GM12878 (cell line): Measurements from ENCODE around the gene IZUMO1. TPM values are rescaled to one million over a fixed set of nuclear protein-coding genes. Genes with fewer than 3 reads are reported as not detected.

Experiments used
- ATAC-seq: fragments of 200-7000 bp; cut with Tn5 transposase; 3 replicates; pipeline ENCODE4 v1.9.1; 2020; ENCODE audit warnings: mild to moderate bottlenecking, moderate library complexity
- BruUV-seq: library from RNA; stranded (reverse); fragments of 400-500 nt; replicated peaks from 2 replicates; lab custom pipeline; 2021; lab: Mats Ljungman, UMichigan
- CTCF ChIA-PET: fragments of 300-600 bp; sonication (Branson Sonifier 250); formaldehyde crosslinking; extraction: SDS; loops from one replicate; lab custom pipeline; 2021; ENCODE audit warnings: inconsistent platforms; lab: Yijun Ruan, JAX
- POLR2A ChIA-PET: fragments of 350-600 bp; formaldehyde crosslinking; extraction: SDS; loops from one replicate; lab custom pipeline; 2021; ENCODE audit warnings: inconsistent platforms; lab: Charles Lee
- RAD21 ChIA-PET: fragments of 300-600 bp; sonication (Branson Sonifier 250); formaldehyde crosslinking; loops from one replicate; lab custom pipeline; 2023; ENCODE audit warnings: antibody characterized with exemption; ENCODE audit not compliant: unreplicated experiment; lab: Charles Lee
- SMC1A ChIA-PET: fragments of 300-600 bp; sonication (Branson Sonifier 250); formaldehyde crosslinking; loops from one replicate; lab custom pipeline; 2023; ENCODE audit not compliant: unreplicated experiment, uncharacterized antibody; lab: Charles Lee
- DNase-seq: peaks from one replicate; pipeline ENCODE4 v3.0.0-alpha.2; 2011; ENCODE audit warnings: low read depth, low spot score
- FAIRE-seq: peaks from 3 replicates; lab custom pipeline; 2011; peaks lifted over from hg19 to GRCh38; lab: Jason Lieb, UNC
- H2AFZ ChIP-seq: 2 replicates; pipeline ENCODE4 v1.6.0; 2011; ENCODE audit warnings: low read depth, low read length, control low read depth; ENCODE audit not compliant: control insufficient read depth
- H3K27ac ChIP-seq: 2 replicates; pipeline ENCODE4 v1.5.1; 2011; ENCODE audit warnings: control low read depth; ENCODE audit not compliant: control insufficient read depth, insufficient read depth
- H3K27me3 ChIP-seq, 2 experiments: replicated peaks in 1 of 2; 2 replicates each; pipeline versions ENCODE4 v1.6.0 to v1.6.1; 2011; ENCODE audit warnings: low read length in 1 of 2; ENCODE audit not compliant: control insufficient read depth in 2 of 2, insufficient read depth in 2 of 2
- H3K36me3 ChIP-seq, 2 experiments: 2 replicates each; pipeline ENCODE4 v1.5.1; 2011; ENCODE audit warnings: low read length in 1 of 2; ENCODE audit not compliant: control insufficient read depth in 2 of 2, insufficient read depth in 2 of 2
- H3K4me1 ChIP-seq: 2 replicates; pipeline ENCODE4 v1.6.1; 2011; ENCODE audit warnings: mild to moderate bottlenecking, low read length, moderate library complexity, mixed read lengths; ENCODE audit not compliant: control insufficient read depth, insufficient read depth
- H3K4me2 ChIP-seq: 2 replicates; pipeline ENCODE4 v1.6.0; 2011; ENCODE audit warnings: control low read depth; ENCODE audit not compliant: control insufficient read depth, insufficient read depth
- H3K4me3 ChIP-seq: fragments of 200-600 bp; sonication (generic); 2 replicates; pipeline ENCODE4 v1.5.1; 2016
- H3K79me2 ChIP-seq: 2 replicates; pipeline ENCODE4 v1.6.0; 2011; ENCODE audit warnings: low read length; ENCODE audit not compliant: control insufficient read depth, insufficient read depth
- H3K9ac ChIP-seq: 2 replicates; pipeline ENCODE4 v1.8.0; 2011; ENCODE audit warnings: low read length, control low read depth, mixed read lengths; ENCODE audit not compliant: control insufficient read depth, insufficient read depth
- H3K9me3 ChIP-seq: replicated peaks from 3 replicates; pipeline ENCODE4 v1.5.1; 2011; ENCODE audit warnings: mild to moderate bottlenecking, low read length; ENCODE audit not compliant: control insufficient read depth, insufficient read depth
- H4K20me1 ChIP-seq: 2 replicates; pipeline ENCODE4 v1.6.0; 2011; ENCODE audit not compliant: control insufficient read depth, insufficient read depth
- BMI1 ChIP-seq: fragments of 450-650 bp; IDR thresholded peaks from 2 replicates; pipeline ENCODE4 v1.6.1; 2016; ENCODE audit warnings: mild to moderate bottlenecking, moderate library complexity, borderline replicate concordance
- KLF5 ChIP-seq: fragments of 450-650 bp; IDR thresholded peaks from 2 replicates; pipeline ENCODE4 v1.6.1; 2014; ENCODE audit warnings: mild to moderate bottlenecking; ENCODE audit not compliant: partially characterized antibody
- LARP7 ChIP-seq: fragments of 450-650 bp; IDR thresholded peaks from 2 replicates; pipeline ENCODE4 v1.6.1; 2017; ENCODE audit warnings: mild to moderate bottlenecking
- MEF2A ChIP-seq: IDR thresholded peaks from 2 replicates; pipeline ENCODE4 v1.6.1; 2011; ENCODE audit warnings: low read depth, mild to moderate bottlenecking, low read length, moderate library complexity; ENCODE audit not compliant: insufficient read depth
- NFYA ChIP-seq: IDR thresholded peaks from 2 replicates; pipeline ENCODE4 v1.6.1; 2011; ENCODE audit warnings: low read depth, mild to moderate bottlenecking, low read length, improper control_type of control experiment, borderline replicate concordance
- RB1 ChIP-seq: fragments of 450-650 bp; formaldehyde crosslinking; IDR thresholded peaks from 2 replicates; pipeline ENCODE4 v1.6.1; 2017; ENCODE audit warnings: mild to moderate bottlenecking, borderline replicate concordance
- SMAD5 ChIP-seq: IDR thresholded peaks from 2 replicates; pipeline ENCODE4 v1.6.1; 2016; ENCODE audit warnings: antibody characterized with exemption, low read depth
- TAF1 ChIP-seq: IDR thresholded peaks from 2 replicates; pipeline ENCODE4 v1.6.1; 2011; ENCODE audit warnings: mild to moderate bottlenecking, low read depth, low read length, borderline replicate concordance
- ZZZ3 ChIP-seq: IDR thresholded peaks from 2 replicates; pipeline ENCODE4 v1.6.1; 2011; ENCODE audit warnings: low read depth; ENCODE audit not compliant: control insufficient read depth, insufficient read length
- WGBS: methylation state at CpG from one replicate; pipeline ENCODE4 v1.1.6; 2016; ENCODE audit warnings: low lambda C conversion rate; ENCODE audit not compliant: insufficient replicate concordance, insufficient coverage; ENCODE audit errors: missing lambda C conversion rate; 5-methylcytosine and 5-hydroxymethylcytosine counted together
- in situ Hi-C: fragments of 300-500 bp; cut with MboI; formaldehyde crosslinking; loops from 9 replicates; pipeline ENCODE4 v1.14.3; 2018; ENCODE audit warnings: mixed read lengths
- intact Hi-C: fragments of 100-400 bp; cut with micrococcal nuclease; formaldehyde crosslinking; loops from one replicate; pipeline ENCODE4 v1.14.2; 2022; ENCODE audit not compliant: unreplicated experiment
- polyA plus RNA-seq, 11 experiments: library from polyadenylated mRNA; depleted of rRNA in 4 of 11; unstranded in 6 of 11; stranded (reverse) in 5 of 11; fragments of >200 nt; fragmentation: Nextera tagmentation in 4 of 11; fragmentation: Illumina TruSeq in 1 of 11; extraction: Ambion mirVana in 4 of 11; extraction: Trizol in 1 of 11; gene quantifications; 1 replicate in 1 of 11; 2 replicates in 10 of 11; pipeline versions ENCODE4 v1.2.1 to v1.2.3, GENCODE V29; 2011 to 2016; ENCODE audit warnings: inconsistent platforms in 2 of 11, missing spikeins in 2 of 11, low read depth in 1 of 11
- total RNA-seq, 4 experiments: library from RNA; depleted of rRNA in 3 of 4; stranded (reverse); fragments of >200 nt in 3 of 4; fragmentation: Illumina TruSeq in 1 of 4; extraction: Trizol in 1 of 4; gene quantifications; 2 replicates each; pipeline versions ENCODE4 v1.2.1 to v1.2.3, GENCODE V29; 2013 to 2021
- TF ChIP-seq, protein P1 (sequence below): fragments of 450-650 bp; IDR thresholded peaks from 2 replicates; pipeline ENCODE4 v1.6.1; 2017; ENCODE audit warnings: antibody characterized with exemption, mild to moderate bottlenecking, moderate library complexity

IZUMO1 gene
- total and polyA plus RNA-seq, 10 of the 15 experiments (the other 5 are each of a cell fraction or from before 2014, with no cell fraction given), result not detected

DNA sequence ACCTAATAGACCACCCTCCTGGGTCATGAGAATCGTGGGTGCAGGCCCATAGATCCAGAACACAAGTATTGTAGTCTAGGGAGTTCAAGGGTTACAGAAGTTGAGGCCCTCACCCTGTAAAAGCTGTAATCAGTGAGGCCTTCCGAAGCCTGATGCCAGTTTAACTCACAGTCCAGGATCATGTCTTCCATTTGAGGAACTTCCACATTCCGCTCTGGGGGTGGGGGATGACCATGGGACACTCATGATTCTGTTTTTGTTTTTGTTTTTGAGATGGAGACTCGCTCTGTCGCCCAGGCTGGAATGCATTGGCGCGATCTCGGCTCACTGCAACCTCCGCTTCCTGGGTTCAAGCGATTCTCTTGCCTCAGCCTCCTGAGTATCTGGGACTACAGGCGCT is 4.6 kb downstream of the IZUMO1 start:
- peaks cover 6 to 9% of the 10 kb centered on the region in 2 experiments; a peak in 3 of 4 replicates for H3K27me3 ChIP-seq
- in situ Hi-C loops (no loop called here), intact Hi-C loops (no loop called here)
- BruUV-seq, result no TSS peak
- no peaks in the 10 kb centered on the region for H3K36me3 ChIP-seq
- H3K27ac ChIP-seq, result no peak overlapping the region
- peaks cover 5% of the 10 kb centered on the region for H3K4me1 ChIP-seq
- TF ChIP-seq KLF5 (no peak), TAF1 (no peak), SMAD5 (no peak), MEF2A (no peak), ZZZ3 (no peak), LARP7 (no peak), NFYA (no peak), RB1 (no peak), BMI1 (no peak)
- TF ChIP-seq, protein P1, sequence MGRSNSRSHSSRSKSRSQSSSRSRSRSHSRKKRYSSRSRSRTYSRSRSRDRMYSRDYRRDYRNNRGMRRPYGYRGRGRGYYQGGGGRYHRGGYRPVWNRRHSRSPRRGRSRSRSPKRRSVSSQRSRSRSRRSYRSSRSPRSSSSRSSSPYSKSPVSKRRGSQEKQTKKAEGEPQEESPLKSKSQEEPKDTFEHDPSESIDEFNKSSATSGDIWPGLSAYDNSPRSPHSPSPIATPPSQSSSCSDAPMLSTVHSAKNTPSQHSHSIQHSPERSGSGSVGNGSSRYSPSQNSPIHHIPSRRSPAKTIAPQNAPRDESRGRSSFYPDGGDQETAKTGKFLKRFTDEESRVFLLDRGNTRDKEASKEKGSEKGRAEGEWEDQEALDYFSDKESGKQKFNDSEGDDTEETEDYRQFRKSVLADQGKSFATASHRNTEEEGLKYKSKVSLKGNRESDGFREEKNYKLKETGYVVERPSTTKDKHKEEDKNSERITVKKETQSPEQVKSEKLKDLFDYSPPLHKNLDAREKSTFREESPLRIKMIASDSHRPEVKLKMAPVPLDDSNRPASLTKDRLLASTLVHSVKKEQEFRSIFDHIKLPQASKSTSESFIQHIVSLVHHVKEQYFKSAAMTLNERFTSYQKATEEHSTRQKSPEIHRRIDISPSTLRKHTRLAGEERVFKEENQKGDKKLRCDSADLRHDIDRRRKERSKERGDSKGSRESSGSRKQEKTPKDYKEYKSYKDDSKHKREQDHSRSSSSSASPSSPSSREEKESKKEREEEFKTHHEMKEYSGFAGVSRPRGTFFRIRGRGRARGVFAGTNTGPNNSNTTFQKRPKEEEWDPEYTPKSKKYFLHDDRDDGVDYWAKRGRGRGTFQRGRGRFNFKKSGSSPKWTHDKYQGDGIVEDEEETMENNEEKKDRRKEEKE, result no peak
- RAD21 ChIA-PET, result no interaction called here
- no peak overlapping the region for H2AFZ ChIP-seq
- no peak overlapping the region for H3K4me3 ChIP-seq
- DNase-seq (no peak), ATAC-seq (no peak), FAIRE-seq (no peak)
- WGBS, result 61% methylated on average over 11 of the region's 11 CpGs
- SMC1A ChIA-PET, result no interaction called here
- H3K9me3 ChIP-seq, result peaks cover 2% of the 10 kb centered on the region; the same call in 1 of the 3 replicates
- H3K9ac ChIP-seq, result no peak overlapping the region
- CTCF ChIA-PET, result no interaction called here
- H4K20me1 ChIP-seq, result no peaks in the 10 kb centered on the region
- POLR2A ChIA-PET, result no interaction called here
- H3K79me2 ChIP-seq, result no peaks in the 10 kb centered on the region
- no peak overlapping the region for H3K4me2 ChIP-seq
